Astrocyte of the spinal cord (primary cell): ENCODE data around the gene ABI3BP.

Experiments used
- DNase-seq: peaks from one replicate; pipeline ENCODE4 v3.0.0; 2011; ENCODE audit warnings: low read depth, low spot score
- H3K4me3 ChIP-seq: 2 replicates; pipeline ENCODE4 v1.5.1; 2011; ENCODE audit warnings: low read depth, mild to moderate bottlenecking, low read length, moderate library complexity
- CTCF ChIP-seq: IDR thresholded peaks from 2 replicates; pipeline ENCODE4 v1.5.1; 2012; ENCODE audit warnings: low read depth, mild to moderate bottlenecking, low read length, inconsistent platforms
- in situ Hi-C: cut with HindIII; loops from 2 replicates; pipeline ENCODE4 v1.10.0; 2017; ENCODE audit warnings: low sequenced_read_pairs

Gene ABI3BP

GRCh38 chr3:100850156-100850555 lies 143.1 kb downstream of the ABI3BP start:
- in situ Hi-C loops, result no loop called here
- H3K4me3 ChIP-seq, result no peak overlapping the region
- TF ChIP-seq CTCF, result no peak
- no peak for DNase-seq

- H3K4me3 ChIP-seq, result no peak overlapping the region
- no peak for DNase-seq
- TF ChIP-seq CTCF, result no peak
- in situ Hi-C loops, result no loop called here
Measured at GRCh38 chr3:100844063-100844936, 148.9 kb downstream of the ABI3BP start.

- no peak for TF ChIP-seq CTCF
Measured at GRCh38 chr3:100838157-100838556, 155.1 kb downstream of the ABI3BP start.

GRCh38 chr3:100836661-100837060 lies 156.6 kb downstream of the ABI3BP start:
- in situ Hi-C loops, result no loop called here
- no peak overlapping the region for H3K4me3 ChIP-seq
- DNase-seq, result no peak
- no peak for TF ChIP-seq CTCF

More at GRCh38 chr3:100838157-100838556, 155.1 kb downstream of the ABI3BP start:
- H3K4me3 ChIP-seq, result no peak overlapping the region
- no peak for DNase-seq
- in situ Hi-C loops, result no loop called here

- in situ Hi-C loops, result no loop called here
- H3K4me3 ChIP-seq, result no peak overlapping the region
- TF ChIP-seq CTCF, result no peak
- DNase-seq, result no peak
Measured at GRCh38 chr3:100834332-100834731, 158.9 kb downstream of the ABI3BP start.

GRCh38 chr3:100833483-100833882 lies 159.7 kb downstream of the ABI3BP start:
- no peak for TF ChIP-seq CTCF
- H3K4me3 ChIP-seq, result no peak overlapping the region
- in situ Hi-C loops, result no loop called here
- no peak for DNase-seq
